Gastrocnemius medialis (tissue), 4 donors: ENCODE results near the gene CLVS2. TPM values are rescaled to one million over a fixed set of nuclear protein-coding genes. Genes with fewer than 3 reads are reported as not detected.
A peak's percentile ranks its signal among the peaks of the same experiment; 100 is the strongest.

ENCODE experiments used
- ATAC-seq, 2 donors: fragments of 150-250 bp; one replicate each; pipeline ENCODE4 v1.9.1; 2016
- DNase-seq, 2 donors: peaks; one replicate each; pipeline ENCODE4 v3.0.0-alpha.2; 2019
- H3K27ac ChIP-seq, 4 donors: fragments of 200-600 bp; sonication (generic); 1 replicate in 1 of 4; 2 replicates in 3 of 4; pipeline ENCODE4 v1.5.1; 2016 to 2018; ENCODE audit warnings: mild to moderate bottlenecking in 2 of 4, moderate library complexity in 1 of 4
- H3K27me3 ChIP-seq, 3 donors: fragments of 200-600 bp; sonication (generic) in 2 of 3; 1 replicate in 1 of 3; 2 replicates in 2 of 3; pipeline versions ENCODE4 v1.5.1 to v1.6.0; 2016 to 2019; ENCODE audit warnings: mild to moderate bottlenecking in 1 of 3, moderate library complexity in 1 of 3
- H3K36me3 ChIP-seq, 2 donors: fragments of 200-600 bp; sonication (generic) in 1 of 2; one replicate each; pipeline ENCODE4 v1.5.1; 2017 to 2018
- H3K4me1 ChIP-seq, 2 donors: fragments of 200-600 bp; sonication (generic) in 1 of 2; one replicate each; pipeline ENCODE4 v1.5.1; 2016 to 2017; ENCODE audit warnings: mild to moderate bottlenecking in 2 of 2
- H3K4me3 ChIP-seq, 4 donors: fragments of 200-600 bp; sonication (generic) in 3 of 4; 1 replicate in 1 of 4; 2 replicates in 3 of 4; pipeline ENCODE4 v1.5.1; 2016 to 2019; ENCODE audit warnings: mild to moderate bottlenecking in 2 of 4
- H3K9me3 ChIP-seq, 3 donors: fragments of 200-600 bp; sonication (generic) in 2 of 3; 1 replicate in 1 of 3; 2 replicates in 2 of 3; pipeline ENCODE4 v1.5.1; 2016 to 2019
- POLR2A ChIP-seq, 2 donors: fragments of 450-650 bp; IDR thresholded peaks; one replicate each; pipeline ENCODE4 v1.6.1; 2017; ENCODE audit warnings: antibody characterized with exemption in 2 of 2, mild to moderate bottlenecking in 2 of 2, moderate library complexity in 2 of 2
- in situ Hi-C, 4 donors: fragments of 200-750 bp; cut with MboI; loops; one replicate each; pipeline versions ENCODE4 v1.15.0 to v1.8.0; 2017; ENCODE audit warnings: low sequenced_read_pairs in 4 of 4
- intact Hi-C: fragments of 100-400 bp; cut with DNase I; formaldehyde crosslinking; loops from one replicate; pipeline ENCODE4 v1.15.1; 2023; ENCODE audit warnings: low total_unique reads
- total RNA-seq, 4 donors: library from RNA; depleted of rRNA; stranded (reverse); fragments of >200 nt; gene quantifications; one replicate each; pipeline versions ENCODE4 v1.1.0 to v1.2.3, GENCODE V29; 2016
- TF ChIP-seq, protein P1 (sequence below), 5 experiments: fragments of 450-650 bp in 3 of 5; fragments of 200-600 bp in 2 of 5; sonication (generic) in 2 of 5; IDR thresholded peaks in 4 of 5; conservative IDR thresholded peaks in 1 of 5; 1 replicate in 4 of 5; 2 replicates in 1 of 5; pipeline ENCODE4 v1.5.1; 2016 to 2019; ENCODE audit warnings: antibody characterized with exemption in 5 of 5, mild to moderate bottlenecking in 3 of 5, moderate library complexity in 3 of 5

Gene CLVS2
- total RNA-seq, 4 donors from 2014 or later: 0.20 to 0.88 (median 0.61) TPM

DNA sequence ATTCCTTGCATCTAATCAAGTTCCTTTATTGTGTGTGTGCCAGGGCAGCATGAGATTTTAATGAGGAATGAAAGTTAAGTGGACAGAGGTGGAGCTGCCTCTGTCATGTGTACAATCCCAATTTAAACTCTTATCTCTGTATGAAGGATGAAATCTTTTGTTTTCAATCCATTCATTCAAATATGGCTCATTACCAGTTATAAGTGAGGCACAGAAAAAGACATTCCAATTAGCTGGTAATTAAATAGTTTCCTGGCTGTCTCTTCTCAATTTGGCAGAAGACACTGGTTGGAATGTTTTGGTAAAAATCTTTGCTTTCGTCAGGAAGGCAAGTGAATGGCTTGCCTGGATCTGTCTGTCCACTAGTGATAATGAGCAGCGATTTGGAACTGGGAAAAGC lies 46.4 kb downstream of the CLVS2 start:
- no peak for TF ChIP-seq POLR2A (IDR thresholded peaks at IDR 0.05)
- TF ChIP-seq, protein P1, sequence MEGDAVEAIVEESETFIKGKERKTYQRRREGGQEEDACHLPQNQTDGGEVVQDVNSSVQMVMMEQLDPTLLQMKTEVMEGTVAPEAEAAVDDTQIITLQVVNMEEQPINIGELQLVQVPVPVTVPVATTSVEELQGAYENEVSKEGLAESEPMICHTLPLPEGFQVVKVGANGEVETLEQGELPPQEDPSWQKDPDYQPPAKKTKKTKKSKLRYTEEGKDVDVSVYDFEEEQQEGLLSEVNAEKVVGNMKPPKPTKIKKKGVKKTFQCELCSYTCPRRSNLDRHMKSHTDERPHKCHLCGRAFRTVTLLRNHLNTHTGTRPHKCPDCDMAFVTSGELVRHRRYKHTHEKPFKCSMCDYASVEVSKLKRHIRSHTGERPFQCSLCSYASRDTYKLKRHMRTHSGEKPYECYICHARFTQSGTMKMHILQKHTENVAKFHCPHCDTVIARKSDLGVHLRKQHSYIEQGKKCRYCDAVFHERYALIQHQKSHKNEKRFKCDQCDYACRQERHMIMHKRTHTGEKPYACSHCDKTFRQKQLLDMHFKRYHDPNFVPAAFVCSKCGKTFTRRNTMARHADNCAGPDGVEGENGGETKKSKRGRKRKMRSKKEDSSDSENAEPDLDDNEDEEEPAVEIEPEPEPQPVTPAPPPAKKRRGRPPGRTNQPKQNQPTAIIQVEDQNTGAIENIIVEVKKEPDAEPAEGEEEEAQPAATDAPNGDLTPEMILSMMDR (IDR thresholded peaks at IDR 0.05 in 4 of 5, conservative IDR thresholded peaks at IDR 0.05 in 1 of 5): no peak
- no peak overlapping the region for H3K4me3 ChIP-seq
- H3K9me3 ChIP-seq: no peaks in the 10 kb centered on the region
- no peaks in the 10 kb centered on the region for H3K27me3 ChIP-seq
- in situ Hi-C loops (no loop called here), intact Hi-C loops (no loop called here)
- DNase-seq (no peak), ATAC-seq (no peak)
- no peaks in the 10 kb centered on the region for H3K4me1 ChIP-seq
- no peak overlapping the region for H3K27ac ChIP-seq
- no peaks in the 10 kb centered on the region for H3K36me3 ChIP-seq

DNA sequence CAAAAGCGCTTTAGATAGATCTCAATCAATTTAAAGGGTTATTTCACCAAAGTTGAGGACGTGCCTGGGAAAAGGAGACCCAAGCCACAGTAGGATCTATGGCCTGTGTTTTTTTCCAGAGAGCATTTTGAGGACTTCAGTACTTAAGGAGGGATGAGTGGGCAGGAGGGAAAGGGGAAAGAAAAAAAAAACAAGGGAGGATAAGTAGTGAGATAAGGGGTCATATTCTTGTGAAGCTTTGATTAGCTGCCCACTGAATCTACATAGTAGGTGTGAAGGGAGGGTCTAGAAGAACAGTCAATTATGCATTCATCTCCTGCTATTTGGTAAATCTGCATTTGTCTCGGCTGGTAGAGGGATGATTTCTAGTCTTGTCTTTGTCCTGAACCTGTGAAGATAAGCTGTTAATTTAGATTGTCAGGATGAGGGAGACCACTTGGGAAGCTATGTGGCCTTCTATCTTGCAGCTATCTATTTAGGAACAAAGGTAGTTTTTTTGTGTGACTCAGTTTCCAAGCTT lies 48.4 kb downstream of the CLVS2 start:
- intact Hi-C loops (no loop called here), in situ Hi-C loops (no loop called here)
- Histone ChIP-seq H3K36me3 (no peaks in the 10 kb centered on the region), H3K27me3 (no peaks in the 10 kb centered on the region), H3K27ac (no peak overlapping the region), H3K4me3 (no peak overlapping the region), H3K4me1 (no peaks in the 10 kb centered on the region), H3K9me3 (no peaks in the 10 kb centered on the region)
- no peak for TF ChIP-seq POLR2A (IDR thresholded peaks at IDR 0.05)
- TF ChIP-seq, protein P1 (IDR thresholded peaks at IDR 0.05 in 4 of 5, conservative IDR thresholded peaks at IDR 0.05 in 1 of 5): no peak
- no peak for DNase-seq
- ATAC-seq: no peak

GRCh38 chr6:123053602-123054225 lies 57.7 kb downstream of the CLVS2 start:
- in situ Hi-C loops: no loop called here
- DNase-seq: peak in 1 of 2 donors; percentile 5

GRCh38 chr6:123055256-123055655 lies 59.2 kb downstream of the CLVS2 start:
- ATAC-seq: no peak
- in situ Hi-C loops: no loop called here
- H3K36me3 ChIP-seq: no peaks in the 10 kb centered on the region
- no peak for DNase-seq
- no peak for TF ChIP-seq POLR2A (IDR thresholded peaks at IDR 0.05)
- TF ChIP-seq, protein P1 (IDR thresholded peaks at IDR 0.05 in 4 of 5, conservative IDR thresholded peaks at IDR 0.05 in 1 of 5): no peak
- no peak overlapping the region for H3K27ac ChIP-seq
- H3K9me3 ChIP-seq: no peaks in the 10 kb centered on the region
- no peak overlapping the region for H3K4me3 ChIP-seq
- H3K4me1 ChIP-seq: peaks cover 0 to 5% of the 10 kb centered on the region in 2 donors
- H3K27me3 ChIP-seq: no peaks in the 10 kb centered on the region
- intact Hi-C loops: no loop called here

More at GRCh38 chr6:123053602-123054225, 57.7 kb downstream of the CLVS2 start:
- TF ChIP-seq, protein P1 (IDR thresholded peaks at IDR 0.05 in 4 of 5, conservative IDR thresholded peaks at IDR 0.05 in 1 of 5): no peak
- H3K27ac ChIP-seq: peak overlapping the region; percentile 13 to 62 (median 32)
- H3K36me3 ChIP-seq: no peaks in the 10 kb centered on the region
- ATAC-seq: peak; percentile 77
- H3K27me3 ChIP-seq: no peaks in the 10 kb centered on the region
- peaks cover 0 to 5% of the 10 kb centered on the region in 2 donors for H3K4me1 ChIP-seq
- no peaks in the 10 kb centered on the region for H3K9me3 ChIP-seq
- intact Hi-C loops: no loop called here
- H3K4me3 ChIP-seq: no peak overlapping the region
